GOT3 (cell line): ENCODE data around the gene AHRR.
"Not testable (repeated sequence)": the region's sequence is repeated elsewhere in the genome, so short reads cannot be mapped to it uniquely, and the experiment has no call there.

Experiments used
- DNase-seq: peaks from one replicate; lab custom pipeline; 2025; ENCODE audit warnings: mixed read lengths; lab: John Stamatoyannopoulos, UW

The AHRR gene

DNA sequence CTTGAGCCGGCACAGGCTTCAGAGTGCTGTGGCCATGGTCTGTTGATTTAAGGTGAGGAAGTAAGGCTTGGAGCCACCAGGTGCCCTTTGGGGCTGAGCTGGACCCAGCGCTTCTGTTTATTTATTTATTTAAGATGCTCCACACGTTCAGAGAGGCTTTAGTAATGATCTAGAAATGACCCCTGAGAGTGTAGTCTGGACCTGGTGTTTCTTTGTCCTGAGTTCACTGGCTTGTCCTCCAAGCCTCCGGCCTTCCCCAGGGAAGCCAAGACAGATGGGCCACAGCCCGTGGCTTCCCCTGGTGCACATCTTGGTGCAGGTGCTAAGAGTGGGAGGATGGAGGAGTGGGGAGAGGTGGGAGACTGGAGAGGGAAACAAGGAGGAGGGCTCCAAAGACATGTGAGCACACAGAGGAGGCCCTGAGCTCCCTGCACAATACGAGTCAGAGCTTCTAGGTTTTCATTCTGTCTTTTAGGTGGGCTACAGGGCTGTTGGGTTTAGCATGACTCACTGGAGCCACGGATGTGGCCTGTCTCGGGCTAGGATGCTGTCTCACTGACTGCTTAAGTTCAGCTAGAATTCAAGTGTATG lies 56.9 kb downstream of the AHRR start:
- DNase-seq = no peak

DNA sequence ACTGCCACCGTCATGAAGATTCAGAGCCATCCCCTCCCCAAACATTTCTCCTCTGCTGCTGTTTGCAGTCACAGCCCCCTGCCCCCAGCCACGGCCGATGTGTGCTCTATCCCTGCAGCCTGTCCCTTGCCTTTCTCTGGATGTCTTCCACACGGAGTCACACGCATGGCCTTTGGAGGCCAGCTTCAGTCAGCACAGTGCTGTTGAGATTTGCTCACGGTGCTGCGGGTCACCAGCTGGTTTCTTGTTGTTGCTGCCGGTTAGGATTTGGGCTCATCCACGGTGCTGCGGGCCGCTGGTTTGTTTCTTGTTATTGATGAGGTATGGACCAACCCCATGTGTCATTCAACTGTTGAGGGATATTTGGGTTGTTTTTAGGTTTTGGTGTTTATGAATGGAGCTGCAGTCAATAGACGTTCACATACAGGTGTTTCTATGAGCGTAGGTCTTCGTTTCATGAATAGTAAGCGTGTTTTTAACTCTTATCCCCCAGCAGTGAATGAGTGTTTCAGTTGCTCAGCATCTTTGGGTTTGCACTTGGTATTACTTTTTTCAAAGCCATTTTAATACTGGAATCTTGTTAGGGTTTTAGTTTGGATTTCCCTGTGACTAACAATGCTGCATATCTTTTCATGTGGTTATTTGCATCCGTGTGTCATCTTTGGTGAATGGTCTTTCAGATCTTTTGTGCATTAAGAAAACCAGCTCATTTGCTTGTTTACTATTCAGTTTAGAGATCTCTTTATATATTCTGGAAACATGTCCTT lies 57.6 kb downstream of the AHRR start:
- DNase-seq = no peak

DNA sequence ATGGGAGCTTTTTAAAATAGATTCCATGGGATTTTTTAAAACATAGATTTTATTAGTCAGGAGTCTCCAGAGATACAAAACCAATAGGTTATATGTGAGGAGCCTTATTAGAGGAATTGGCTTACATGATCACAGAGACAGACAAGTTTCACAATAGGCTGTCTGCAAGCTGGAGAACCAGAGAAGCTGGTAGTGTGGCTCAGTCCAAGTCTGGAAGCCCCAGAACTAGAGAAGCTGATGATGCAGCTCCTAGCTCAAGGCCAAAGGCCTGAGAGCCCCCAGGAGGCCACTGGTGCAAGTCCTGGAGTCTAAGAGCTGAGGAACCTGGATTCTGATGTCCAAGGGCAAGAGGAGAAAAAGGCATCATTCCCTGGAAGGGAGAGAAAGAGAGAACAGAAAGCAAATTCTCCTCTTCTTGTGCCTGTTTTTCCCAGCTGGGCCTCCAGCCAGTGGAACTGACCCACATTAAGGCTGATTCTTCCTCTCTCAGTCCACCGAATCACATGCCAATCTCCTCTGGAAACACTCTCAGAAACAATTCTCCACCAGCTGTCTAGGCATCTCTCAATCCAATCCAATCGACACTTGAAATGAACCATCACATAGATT lies 59.3 kb downstream of the AHRR start:
- DNase-seq = no peak

DNA sequence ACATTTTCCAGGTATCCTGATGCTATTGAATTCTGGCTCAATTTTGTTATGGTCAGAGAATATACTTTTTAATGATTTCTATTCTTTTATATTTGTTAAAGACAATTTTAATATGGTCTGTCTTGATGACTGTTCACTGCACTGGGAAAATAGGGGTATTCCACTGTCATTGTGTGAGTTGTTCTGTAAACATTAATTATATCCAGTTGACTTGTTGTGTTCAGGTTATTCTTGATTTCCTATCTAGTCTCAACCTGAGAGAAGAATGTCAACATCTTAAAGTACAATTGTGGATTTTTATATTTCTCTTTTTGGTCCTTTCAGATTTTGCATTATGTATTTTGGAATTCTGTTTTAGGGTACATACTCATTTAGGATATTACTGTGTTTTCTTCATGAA lies 61.6 kb downstream of the AHRR start:
- DNase-seq = no peak

DNA sequence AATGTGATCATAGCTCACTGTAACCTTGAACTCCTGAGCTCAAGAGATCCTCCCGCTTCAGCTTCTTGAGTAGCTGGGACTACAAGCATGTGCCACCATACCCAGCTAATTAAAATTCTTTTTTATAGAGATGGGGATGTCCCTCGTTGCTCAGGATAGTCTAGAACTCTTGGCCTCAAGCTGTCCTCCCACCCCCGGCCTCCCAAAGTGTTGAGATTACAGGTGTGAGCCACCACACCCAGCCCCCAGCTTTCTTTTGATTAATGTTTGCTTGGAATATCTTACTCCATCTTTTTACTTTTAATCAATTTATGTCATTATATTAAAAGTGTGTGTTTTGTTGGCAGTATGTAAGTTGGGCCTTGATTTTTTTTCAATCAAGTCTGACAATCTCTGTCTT lies 62.1 kb downstream of the AHRR start:
- no peak for DNase-seq

DNA sequence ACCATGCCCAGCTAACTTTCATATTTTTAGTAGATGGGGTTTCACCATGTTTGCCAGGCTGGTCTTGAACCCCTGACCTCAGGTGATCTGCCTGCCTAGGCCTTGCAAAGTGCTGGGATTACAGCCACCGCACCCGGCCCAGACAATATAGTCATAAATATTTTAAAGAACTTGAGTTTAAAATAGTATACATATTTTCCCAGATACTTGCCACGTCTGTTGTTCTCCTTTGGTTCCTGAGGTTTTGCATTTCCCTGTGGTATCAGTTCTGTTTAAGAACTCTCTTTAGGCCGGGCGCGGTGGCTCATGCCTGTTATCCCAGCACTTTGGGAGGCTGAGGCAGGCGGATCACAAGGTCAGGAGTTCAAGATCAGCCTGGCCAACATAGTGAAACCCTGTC lies 63.1 kb downstream of the AHRR start:
- DNase-seq = not testable (repeated sequence)

DNA sequence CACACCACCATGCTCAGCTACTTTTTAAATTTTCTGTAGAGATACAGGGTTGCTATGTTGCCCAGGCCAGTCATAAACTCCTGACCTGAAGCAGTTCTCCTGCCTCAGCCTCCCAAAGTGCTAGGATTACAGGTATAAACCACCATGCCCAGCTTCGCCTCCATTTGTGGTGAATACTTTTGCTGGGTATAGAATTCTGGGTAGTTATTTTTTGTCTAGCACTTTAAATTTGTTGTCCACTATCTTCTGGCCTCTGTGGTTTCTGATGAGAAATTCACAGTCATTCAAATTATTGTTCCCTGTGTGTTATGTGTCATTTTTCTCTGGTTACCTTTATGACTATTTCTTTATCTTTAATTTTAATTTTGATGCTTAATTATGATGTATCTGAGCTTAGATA lies 63.8 kb downstream of the AHRR start:
- DNase-seq = no peak

DNA sequence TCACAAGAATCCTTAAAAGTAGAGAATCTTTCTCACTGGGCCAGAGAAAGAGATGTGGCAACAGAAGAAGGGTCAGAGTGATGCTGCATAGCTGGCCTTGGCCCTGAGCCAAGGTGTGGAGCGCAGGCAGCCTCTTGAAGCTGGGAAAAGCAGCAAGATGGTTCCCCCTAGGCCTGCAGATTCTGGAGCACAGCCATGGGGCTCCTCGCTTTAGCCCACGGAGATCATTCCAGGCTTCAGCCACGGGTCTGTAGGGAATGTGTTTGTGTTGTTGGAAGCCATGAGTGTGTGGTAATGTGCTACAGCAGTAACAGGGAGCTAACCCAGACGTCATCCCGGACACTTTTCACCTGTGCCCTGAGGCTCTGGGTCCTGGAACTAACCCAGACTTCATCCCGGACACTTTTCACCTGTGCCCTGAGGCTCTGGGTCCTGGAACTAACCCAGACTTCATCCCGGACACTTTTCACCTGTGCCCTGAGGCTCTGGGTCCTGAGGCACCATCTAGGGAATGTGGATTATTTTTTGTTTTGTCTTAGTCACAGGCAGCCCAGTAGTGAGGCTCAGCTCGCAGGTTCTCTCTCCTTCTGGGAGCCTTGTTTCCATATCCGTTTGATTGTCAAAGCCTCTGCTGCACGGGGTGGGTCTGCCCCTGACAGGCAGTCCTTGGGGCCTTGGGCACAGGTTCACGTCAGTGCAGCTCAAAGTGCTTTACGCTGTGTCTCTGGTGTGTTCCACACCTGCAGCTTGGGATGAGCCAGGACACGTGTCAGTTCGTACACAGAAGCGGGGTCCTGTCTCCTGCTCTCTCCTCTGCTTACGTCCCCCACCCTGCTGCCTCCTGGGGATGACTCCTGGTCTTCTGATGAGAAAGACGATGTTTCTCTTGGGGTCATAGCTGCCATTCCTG lies 65.2 kb downstream of the AHRR start:
- DNase-seq = no peak

DNA sequence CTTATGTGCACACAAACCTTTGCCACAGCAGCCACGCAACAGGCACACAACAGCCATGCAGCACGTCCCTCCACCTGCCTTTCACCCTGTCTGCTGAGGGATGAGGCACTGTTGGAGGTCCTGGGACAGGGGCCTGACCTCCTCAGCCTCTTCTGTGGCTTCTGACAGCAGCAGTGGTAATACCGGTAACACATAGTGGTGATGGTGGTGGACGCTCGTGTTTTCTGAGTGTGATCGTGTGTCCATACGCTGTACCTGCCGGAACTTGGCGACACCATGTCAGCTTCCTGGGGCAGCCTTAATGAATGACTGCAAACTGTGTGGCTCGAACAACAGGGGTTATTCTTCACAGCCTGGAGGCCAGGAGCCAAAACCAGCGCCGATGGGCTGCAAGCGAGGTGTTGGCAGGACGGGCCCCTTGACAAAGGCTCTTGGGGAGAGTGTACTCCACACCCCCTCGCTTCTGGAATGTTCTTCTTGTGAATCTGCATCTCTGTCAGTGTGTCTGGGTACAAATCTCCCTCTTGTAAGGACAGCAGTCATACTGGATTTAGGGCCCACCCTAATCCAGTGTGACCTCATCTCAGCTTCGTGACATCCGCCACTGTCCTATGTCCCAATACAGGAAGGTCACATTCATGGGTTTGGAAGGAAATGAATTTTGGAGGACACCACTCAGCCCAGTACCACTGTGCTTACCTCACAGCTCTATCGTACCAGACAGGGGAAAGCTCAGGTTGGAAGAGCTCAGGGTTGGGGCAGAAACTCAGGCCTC lies 66.2 kb downstream of the AHRR start:
- no peak for DNase-seq

DNA sequence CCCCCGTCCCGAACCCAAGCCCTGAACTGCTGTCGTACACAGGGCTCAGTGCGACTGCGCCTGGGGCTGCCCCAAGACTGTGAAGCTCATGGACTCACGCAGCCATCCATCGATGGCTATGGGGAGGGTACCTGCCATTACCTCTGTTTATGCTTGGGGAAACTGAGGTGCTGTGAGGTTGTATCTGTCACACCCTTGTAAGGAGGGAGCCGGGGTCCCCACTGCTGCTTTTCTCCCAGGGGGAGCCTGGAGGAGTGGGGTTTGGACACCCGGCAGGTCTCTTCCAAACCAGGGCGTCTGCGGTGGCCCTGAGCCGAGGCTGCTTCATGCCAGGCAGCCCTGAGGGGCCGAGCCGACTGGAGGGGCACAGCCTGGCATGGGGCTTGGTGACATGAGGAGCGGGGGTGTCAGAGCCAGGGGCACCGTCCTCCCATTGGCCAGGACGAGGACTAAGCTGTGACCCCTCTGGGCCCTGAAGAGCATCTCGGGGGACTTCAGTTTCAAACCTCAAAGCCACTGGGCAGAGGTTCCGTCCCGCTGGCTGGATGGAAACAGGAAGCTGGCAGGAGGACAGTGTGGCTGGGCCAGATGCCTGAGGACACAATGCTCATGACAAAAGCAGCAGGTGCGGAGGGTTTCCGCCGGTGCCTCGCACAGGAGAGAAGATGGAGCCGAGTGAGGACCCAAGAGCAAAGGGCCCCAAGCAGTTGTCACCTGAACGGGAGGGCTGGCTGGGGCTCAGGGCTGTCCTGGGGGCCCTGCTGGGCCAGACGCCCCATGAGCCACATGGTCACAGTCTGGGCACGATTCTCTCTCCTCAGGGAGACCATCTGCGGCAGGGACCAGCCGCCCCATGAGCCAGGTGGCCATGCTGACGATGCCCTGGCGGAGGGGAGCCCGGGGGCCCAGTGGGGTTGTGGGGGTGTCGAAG lies 67.0 kb downstream of the AHRR start:
- no peak for DNase-seq

DNA sequence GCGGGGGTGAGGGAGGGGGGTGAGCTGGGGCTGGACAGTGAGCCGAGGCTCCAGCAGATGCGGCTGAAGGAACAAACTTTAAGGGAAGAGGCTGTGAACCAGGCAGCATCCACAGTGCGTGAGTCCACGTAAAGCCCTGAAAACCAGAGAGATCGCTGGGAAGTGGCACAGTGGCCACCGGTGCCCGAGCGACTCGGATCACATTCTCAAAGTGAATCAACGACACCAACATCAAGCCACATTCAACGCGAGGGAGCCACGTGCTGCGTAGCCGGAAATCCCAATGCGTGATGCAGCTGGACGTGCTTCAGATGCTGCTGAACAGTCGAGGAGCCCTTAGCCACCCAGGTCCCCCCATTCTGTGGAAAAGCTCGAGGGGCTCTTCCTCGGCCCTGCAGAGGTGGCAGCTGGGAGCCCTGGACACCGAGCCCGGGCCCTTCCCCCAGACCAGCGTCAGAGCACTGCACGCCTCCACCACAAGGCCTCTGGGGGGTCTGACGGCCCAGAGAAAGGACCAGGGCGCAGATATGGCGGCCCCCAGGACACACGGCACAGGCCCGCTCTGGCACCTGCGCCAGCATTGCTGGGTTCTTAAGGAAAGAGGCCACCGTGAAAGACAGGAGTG lies 67.8 kb downstream of the AHRR start:
- DNase-seq = no peak

DNA sequence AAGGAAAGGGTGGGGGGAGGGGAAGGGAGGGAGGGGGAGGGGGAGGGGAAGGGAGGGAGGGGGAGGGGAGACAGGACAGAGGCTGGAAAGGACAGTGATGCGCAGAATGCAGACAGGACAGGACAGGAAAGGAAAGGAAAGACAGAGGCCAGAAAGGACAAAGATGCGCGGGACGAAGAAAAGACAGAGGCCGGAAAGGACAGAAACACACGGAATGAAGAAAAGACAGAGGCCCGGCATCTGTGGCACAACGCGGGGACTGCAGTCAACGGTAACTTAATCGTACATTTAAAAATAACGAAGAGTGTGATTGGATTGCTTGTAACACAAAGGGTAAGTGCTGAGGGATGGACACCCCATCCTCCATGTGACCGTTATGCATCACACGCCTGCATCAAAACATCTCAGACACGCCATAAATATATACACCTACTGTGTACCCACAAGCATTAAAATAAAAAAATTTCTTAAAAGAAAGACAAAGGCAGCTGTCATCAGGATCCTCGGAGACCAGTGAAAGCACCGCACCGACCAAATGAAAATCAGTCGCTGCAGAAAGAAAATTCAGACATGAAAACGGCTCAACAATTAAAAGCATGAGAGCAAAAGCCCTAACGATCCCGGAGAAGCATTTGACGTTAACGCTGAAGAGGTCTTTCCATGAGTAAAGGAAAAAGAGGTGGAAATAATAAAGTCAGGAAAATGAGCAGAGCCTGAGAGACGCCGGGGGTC lies 68.5 kb downstream of the AHRR start:
- no peak for DNase-seq

DNA sequence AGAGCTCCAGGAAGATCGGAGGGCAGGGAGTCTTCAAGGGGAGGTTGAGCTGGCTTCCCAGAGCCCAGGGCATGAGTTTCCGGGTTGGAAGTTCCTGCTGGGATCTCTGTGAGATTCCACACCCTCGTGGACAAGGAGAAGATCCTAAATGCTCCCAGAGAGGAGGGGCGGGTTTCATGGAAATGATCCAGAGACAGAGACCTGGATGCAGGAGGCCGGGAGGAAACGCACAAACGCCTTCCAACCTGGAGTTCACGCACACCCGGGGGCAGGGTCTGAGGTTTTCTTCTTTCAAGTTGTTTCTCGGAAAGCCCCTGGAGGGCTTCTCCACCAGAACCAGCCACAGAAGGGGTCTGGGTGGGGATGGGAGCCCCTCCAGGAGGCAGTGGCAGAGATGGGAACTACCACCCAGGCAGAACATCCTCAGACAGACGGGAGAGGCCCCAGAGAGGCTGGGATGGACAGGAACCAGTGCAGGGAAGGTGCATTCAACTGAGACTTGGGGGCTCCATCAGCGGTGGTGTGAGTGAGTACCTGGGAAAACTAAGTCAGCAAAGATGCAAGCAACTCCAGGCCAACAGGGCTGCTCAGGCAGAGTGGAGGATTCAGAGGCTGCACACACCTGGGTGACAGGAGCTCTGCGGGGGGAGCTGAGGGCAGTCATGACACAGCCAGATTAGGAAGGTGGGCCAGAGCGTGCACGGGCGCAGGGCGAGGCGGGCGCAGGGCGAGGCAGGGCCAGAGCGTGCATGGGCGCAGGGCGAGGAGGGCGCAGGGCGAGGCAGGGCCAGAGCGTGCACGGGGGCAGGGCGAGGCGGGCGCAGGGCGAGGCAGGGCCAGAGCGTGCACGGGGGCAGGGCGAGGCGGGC lies 69.3 kb downstream of the AHRR start:
- no peak for DNase-seq

DNA sequence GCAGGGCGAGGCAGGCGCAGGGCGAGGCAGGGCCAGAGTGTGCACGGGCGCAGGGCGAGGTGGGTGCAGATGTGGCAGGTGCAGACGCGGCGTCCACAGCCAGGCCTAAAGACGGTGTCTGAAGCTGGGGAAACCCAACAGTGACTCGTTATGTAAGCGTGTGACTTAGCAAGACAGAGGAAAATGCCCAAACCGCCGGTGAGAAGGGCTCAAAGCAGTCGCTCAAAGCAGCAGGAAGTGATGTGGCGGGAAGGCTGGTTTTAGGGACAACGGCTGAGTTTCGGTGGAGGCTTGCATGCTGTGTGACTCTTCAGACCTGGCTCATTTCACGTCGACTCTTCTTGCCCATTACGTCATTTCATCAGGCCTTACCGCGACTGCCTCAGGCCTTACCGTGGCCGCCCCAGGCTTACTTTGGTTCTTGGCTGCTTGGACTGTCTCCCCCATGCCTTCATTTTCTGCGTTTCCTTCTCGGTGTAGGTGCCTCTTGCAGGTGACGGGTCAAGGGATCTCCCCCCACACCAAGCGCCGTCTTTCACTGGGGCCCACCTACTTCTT lies 71.0 kb downstream of the AHRR start:
- DNase-seq = no peak

DNA sequence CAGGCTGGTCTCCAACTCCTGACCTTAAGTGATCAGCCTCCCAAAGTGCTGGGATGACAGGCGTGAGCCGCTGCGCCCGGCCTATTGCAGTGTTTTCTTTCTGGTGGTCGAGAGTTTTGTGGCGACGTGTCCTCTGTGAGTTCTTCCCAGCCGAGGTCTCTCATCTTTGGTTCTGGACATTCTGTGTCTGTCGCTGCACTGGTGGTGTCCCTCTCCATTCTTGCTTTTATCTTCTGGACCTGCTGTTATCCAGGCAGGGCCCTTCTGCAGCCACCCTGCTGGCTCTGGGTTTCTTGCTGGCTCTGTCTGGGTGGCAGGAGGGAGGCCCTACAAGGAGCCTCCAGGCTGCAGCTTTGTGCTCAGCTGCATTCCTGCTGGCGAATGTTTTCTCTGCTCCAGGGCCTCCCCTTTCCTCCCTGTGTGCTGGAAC lies 72.3 kb downstream of the AHRR start:
- no peak for DNase-seq

DNA sequence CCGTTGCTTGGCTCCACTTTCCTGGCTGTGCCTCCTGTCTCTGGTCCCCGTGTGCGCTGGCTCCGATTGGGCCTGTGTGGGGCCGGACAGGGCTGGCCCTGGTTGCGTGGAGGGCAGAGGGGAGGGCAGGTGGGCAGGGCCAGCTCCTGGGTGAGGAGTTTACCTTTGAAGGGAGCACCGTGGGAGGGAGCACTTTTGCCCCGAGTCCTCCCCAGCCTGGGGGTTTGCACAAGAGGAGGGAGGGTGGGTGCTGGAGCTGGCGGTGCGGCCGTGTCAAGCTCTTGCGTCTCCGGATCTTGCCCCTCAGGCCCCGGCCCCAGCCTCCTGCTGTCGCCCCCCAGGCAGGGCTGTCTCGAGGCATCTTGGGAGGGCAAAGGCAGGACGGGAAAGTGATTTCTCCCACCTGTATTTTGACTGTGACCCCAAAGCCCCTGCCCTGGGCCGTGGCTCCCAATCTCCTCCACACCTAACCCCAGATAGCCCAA lies 73.2 kb downstream of the AHRR start:
- no peak for DNase-seq

DNA sequence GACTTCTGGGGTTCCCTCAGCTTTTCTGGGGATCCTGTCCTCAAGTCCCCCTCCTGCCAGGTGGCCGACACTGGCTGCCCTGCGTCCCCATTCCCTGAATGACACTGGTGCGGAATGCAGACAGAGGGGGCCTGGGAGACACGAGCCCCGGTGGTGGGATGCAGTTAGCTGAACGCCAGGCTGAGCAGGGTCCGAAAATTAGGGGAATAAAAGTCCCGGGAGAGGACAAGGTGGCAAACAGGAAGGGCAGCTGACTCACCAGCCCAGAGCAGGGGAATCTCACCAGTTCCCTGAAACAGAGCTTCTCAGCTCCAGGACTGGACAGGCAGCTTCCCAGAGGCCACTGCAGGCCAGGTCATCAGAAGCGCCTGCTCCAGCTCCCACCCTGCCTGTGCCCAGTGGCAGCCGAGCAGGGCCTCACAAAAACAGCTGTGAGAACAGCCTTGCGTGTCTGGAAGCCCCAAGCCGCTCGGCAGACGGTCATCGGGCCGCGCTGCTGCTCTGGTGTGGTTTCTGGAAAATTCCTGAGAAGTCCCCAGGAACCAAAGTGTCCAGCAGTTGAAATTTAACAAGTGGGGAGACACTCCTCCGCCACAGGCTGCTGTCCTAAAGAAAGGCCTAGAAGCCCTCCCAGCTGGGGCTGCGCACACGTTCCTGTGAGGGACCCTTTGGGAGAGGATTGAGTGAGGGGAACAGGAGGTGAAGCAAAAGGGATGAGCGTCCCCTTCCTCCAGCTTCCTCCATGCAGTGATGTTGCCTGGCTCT lies 73.8 kb downstream of the AHRR start:
- DNase-seq = no peak
